Urothelium cell line (cell line): Measurements from ENCODE around the gene BRINP2.

Experiments
- DNase-seq: peaks from one replicate; pipeline ENCODE4 v3.0.0; 2011; ENCODE audit warnings: low spot score, mixed read lengths
- FAIRE-seq: peaks from 2 replicates; lab custom pipeline; 2011; peaks lifted over from hg19 to GRCh38; lab: Jason Lieb, UNC

BRINP2 gene

GRCh38 chr1:177216587-177217202, 45.9 kb downstream of the BRINP2 start:
- no peak for FAIRE-seq

GRCh38 chr1:177219554-177220458, 49.0 kb downstream of the BRINP2 start:
- FAIRE-seq (no peak), DNase-seq (no peak)

More at GRCh38 chr1:177216587-177217202, 45.9 kb downstream of the BRINP2 start:
- no peak for DNase-seq

GRCh38 chr1:177223359-177223758, 52.6 kb downstream of the BRINP2 start:
- DNase-seq (no peak), FAIRE-seq (no peak)

GRCh38 chr1:177227978-177228692, 57.4 kb downstream of the BRINP2 start:
- DNase-seq (no peak), FAIRE-seq (no peak)

GRCh38 chr1:177228693-177229065, 57.9 kb downstream of the BRINP2 start:
- DNase-seq (peak; percentile 30), FAIRE-seq (no peak)

- no peak for FAIRE-seq
These were observed 59.0 kb downstream of the BRINP2 start for GRCh38 chr1:177229781-177230180.

GRCh38 chr1:177230228-177231016, 59.7 kb downstream of the BRINP2 start:
- no peak for FAIRE-seq
- no peak for DNase-seq

More at GRCh38 chr1:177229781-177230180, 59.0 kb downstream of the BRINP2 start:
- DNase-seq: no peak

GRCh38 chr1:177235350-177235749, 64.6 kb downstream of the BRINP2 start:
- DNase-seq: no peak
- no peak for FAIRE-seq

GRCh38 chr1:177236962-177237361, 66.2 kb downstream of the BRINP2 start:
- no peak for DNase-seq
- FAIRE-seq: no peak

GRCh38 chr1:177238967-177239366, 68.2 kb downstream of the BRINP2 start:
- FAIRE-seq (no peak), DNase-seq (no peak)

- no peak for FAIRE-seq
- DNase-seq: no peak
These were observed 69.0 kb downstream of the BRINP2 start for GRCh38 chr1:177239792-177240191.

- DNase-seq (no peak), FAIRE-seq (no peak)
These were observed 73.0 kb downstream of the BRINP2 start for GRCh38 chr1:177243773-177244172.

- no peak for FAIRE-seq
- no peak for DNase-seq
These were observed 76.2 kb downstream of the BRINP2 start for GRCh38 chr1:177246710-177247580.

- no peak for FAIRE-seq
- DNase-seq: no peak
These were observed 76.9 kb downstream of the BRINP2 start for GRCh38 chr1:177247623-177248176.

GRCh38 chr1:177248258-177248657, 77.5 kb downstream of the BRINP2 start:
- DNase-seq: no peak
- FAIRE-seq: no peak

GRCh38 chr1:177249231-177249630, 78.5 kb downstream of the BRINP2 start:
- no peak for FAIRE-seq

GRCh38 chr1:177252877-177253276, 82.1 kb downstream of the BRINP2 start:
- DNase-seq (no peak), FAIRE-seq (no peak)

More at GRCh38 chr1:177249231-177249630, 78.5 kb downstream of the BRINP2 start:
- no peak for DNase-seq

- DNase-seq (peak; percentile 55), FAIRE-seq (no peak)
These were observed 84.7 kb downstream of the BRINP2 start for GRCh38 chr1:177255411-177255810.
